Activated CD4-positive, alpha-beta T cell treated with anti-CD3 and anti-CD28 coated beads, Interleukin-2, amount 10 ng/mL, durations not matched to agents 24 days and 14 days (primary cell): Measurements from ENCODE around the gene PNMA8B. TPM values are rescaled to one million over a fixed set of nuclear protein-coding genes. Genes with fewer than 3 reads are reported as not detected.
"Not testable (repeated sequence)": the region's sequence is repeated elsewhere in the genome, so short reads cannot be mapped to it uniquely, and the experiment has no call there.

ENCODE experiments used
- DNase-seq: peaks from one replicate; pipeline ENCODE4 v3.0.0; 2022
- H3K27ac Mint-ChIP-seq: one replicate; pipeline ENCODE4 v1.8.0; 2022; ENCODE audit warnings: mild to moderate bottlenecking, mixed read lengths
- H3K27me3 Mint-ChIP-seq: one replicate; pipeline ENCODE4 v1.8.0; 2022; ENCODE audit warnings: mixed read lengths
- H3K36me3 Mint-ChIP-seq: one replicate; pipeline ENCODE4 v1.8.0; 2022; ENCODE audit warnings: low read depth, mild to moderate bottlenecking, mixed read lengths
- H3K4me1 Mint-ChIP-seq: one replicate; pipeline ENCODE4 v1.8.0; 2021; ENCODE audit warnings: mixed read lengths
- H3K4me3 Mint-ChIP-seq: one replicate; pipeline ENCODE4 v1.8.0; 2022; ENCODE audit warnings: mild to moderate bottlenecking, moderate library complexity, mixed read lengths
- H3K9me3 Mint-ChIP-seq: one replicate; pipeline ENCODE4 v1.8.0; 2021; ENCODE audit warnings: mixed read lengths
- intact Hi-C: fragments of 100-400 bp; cut with micrococcal nuclease; formaldehyde crosslinking; loops from one replicate; pipeline ENCODE4 v1.15.1; 2023
- total RNA-seq: library from RNA; stranded (reverse); gene quantifications from 2 replicates; pipeline ENCODE4 v1.2.3, GENCODE V29; 2022

The PNMA8B gene
- total RNA-seq, 1 donor from 2014 or later = not detected

DNA sequence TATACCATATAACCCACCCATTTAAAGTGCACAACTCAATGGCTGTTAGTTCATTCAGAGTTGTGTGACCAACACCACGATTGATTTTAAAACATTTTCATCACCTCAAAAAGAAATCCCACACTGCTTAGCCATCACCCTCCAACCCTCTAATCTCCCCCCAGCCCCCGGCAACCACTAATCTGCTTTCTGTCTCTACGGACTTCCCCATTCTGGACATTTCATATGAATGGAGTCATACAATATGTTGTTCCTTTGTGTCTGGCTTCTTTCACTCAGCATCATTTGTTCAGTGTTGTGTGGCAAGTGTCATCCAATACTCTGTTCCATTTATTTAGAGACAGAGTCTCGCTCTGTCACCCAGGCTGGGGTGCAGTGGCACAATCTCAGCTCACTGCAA, 4.0 kb upstream of the PNMA8B start:
- no peak for DNase-seq
- Mint-ChIP-seq H3K4me1 (peaks cover under 1% of the 10 kb centered on the region), H3K36me3 (no peaks in the 10 kb centered on the region), H3K27ac (no peak overlapping the region), H3K9me3 (no peaks in the 10 kb centered on the region), H3K4me3 (no peak overlapping the region), H3K27me3 (peaks cover 41% of the 10 kb centered on the region)
- intact Hi-C loops = no loop called here

DNA sequence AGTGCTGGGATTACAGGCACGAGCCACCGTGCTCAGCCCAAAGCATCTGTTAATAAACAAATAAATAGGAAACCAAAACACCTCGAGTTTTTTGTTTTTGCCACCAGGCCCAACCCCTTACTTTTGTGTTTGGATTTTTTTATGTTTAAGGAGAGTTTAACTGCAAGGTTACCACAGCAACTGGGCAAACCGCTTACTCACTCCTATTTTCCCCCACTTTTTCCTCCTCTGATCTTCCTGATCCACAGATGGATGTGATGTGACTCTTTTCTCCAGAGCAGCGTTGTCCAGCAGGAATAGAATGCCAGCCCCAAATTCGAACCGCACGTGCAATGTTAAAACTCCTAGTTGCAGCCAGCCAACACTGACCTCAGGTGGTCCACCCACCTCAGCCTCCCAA, 2.1 kb upstream of the PNMA8B start:
- H3K9me3 Mint-ChIP-seq = no peaks in the 10 kb centered on the region
- H3K4me3 Mint-ChIP-seq = no peak overlapping the region
- peaks cover 5% of the 10 kb centered on the region for H3K4me1 Mint-ChIP-seq
- peaks cover 48% of the 10 kb centered on the region for H3K27me3 Mint-ChIP-seq
- no peaks in the 10 kb centered on the region for H3K36me3 Mint-ChIP-seq
- intact Hi-C loops = no loop called here
- no peak for DNase-seq
- H3K27ac Mint-ChIP-seq = no peak overlapping the region

DNA sequence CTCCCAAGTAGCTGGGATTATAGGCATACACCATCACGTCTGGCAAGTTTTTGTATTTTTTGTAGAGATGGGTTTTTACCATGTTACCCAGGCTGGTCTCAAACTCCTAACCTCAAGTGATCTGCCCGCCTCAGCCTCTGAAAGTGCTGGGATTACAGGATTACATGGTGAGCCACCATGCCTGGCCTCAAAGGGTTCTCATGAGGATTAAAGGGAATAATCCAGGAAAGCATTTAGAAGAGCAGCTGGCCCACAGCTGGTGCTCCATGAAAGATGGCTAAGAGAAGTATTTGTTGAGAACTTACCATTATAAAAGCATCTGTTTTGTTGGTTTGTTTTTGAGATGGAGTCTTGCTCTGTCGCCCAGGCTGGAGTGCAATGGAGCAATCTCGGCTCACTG, 1.2 kb upstream of the PNMA8B start:
- DNase-seq, intact Hi-C loops: not testable (repeated sequence)
- peaks cover 53% of the 10 kb centered on the region for H3K27me3 Mint-ChIP-seq

DNA sequence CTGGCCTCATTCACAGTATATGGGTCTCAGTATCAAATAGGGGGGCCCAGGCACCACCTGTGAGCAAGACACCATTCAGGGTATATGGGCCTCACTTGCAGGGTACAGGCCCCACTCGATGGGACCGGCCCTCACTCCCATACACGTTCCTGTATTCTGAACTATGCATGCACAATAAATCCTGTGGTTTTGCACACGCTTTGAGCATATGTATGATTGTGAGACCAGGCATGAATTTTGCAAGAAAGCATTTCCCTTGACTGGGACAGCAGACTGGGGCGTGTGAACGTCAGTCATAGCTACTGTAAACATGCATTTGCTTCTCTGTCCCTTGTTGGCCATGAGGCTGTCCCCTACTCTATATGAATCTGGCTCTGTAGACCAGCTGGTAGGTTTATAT, 637 bp upstream of the PNMA8B start:
- peaks cover 59% of the 10 kb centered on the region for H3K27me3 Mint-ChIP-seq
- intact Hi-C loops = no loop called here
- peaks cover 5% of the 10 kb centered on the region for H3K4me1 Mint-ChIP-seq
- no peaks in the 10 kb centered on the region for H3K36me3 Mint-ChIP-seq
- H3K9me3 Mint-ChIP-seq = no peaks in the 10 kb centered on the region
- DNase-seq = no peak
- no peak overlapping the region for H3K27ac Mint-ChIP-seq
- no peak overlapping the region for H3K4me3 Mint-ChIP-seq

More for the DNA sequence above, 1.2 kb upstream of the PNMA8B start:
- not testable (repeated sequence) for H3K36me3 Mint-ChIP-seq, H3K9me3 Mint-ChIP-seq, H3K27ac Mint-ChIP-seq, H3K4me1 Mint-ChIP-seq, H3K4me3 Mint-ChIP-seq

DNA sequence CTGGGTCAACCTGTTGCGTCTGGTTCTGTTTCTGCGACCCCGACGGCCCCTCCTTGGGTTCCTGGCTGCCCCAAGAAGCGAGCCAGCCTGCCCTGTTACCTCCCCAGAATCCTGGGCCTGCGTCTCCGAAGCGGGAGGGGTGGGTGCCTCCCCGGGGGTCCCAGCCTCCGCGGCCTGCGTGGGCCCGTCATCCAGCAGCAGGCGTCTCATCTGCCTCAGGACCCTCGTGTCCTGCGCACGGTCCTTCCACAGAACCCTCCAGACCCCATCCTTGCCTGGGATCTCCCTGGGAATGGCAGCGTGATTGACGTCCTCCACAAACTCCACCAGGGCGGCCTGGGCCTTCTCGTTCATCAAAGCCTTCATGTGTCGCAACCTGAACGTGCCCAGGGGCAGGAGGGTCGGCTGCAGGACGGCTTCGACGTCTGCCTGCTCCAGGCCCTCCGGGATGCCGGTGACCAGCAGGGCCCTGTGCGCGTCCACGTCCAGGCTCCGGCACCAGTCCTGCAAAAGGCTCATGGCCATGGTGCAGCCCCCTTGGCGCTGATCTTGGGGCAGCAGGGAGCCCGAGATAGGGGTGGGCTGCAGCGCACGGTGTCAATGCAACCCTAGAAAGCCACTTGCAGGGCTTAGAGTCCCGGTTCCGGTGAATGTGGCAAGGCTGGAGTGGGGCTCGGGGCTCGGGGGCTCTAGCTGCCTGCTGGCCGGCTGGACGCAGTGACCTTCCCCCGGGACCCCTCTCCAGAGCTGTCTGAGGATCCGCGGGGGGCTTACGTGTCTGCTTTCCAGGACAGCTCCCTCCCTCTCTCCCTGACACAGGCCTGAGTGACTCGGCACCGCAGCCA, 504 bp downstream of the PNMA8B start:
- no peaks in the 10 kb centered on the region for H3K36me3 Mint-ChIP-seq
- H3K27me3 Mint-ChIP-seq = peaks cover 63% of the 10 kb centered on the region
- DNase-seq = no peak
- no peaks in the 10 kb centered on the region for H3K9me3 Mint-ChIP-seq
- H3K4me3 Mint-ChIP-seq = no peak overlapping the region
- intact Hi-C loops = no loop called here
- H3K27ac Mint-ChIP-seq = no peak overlapping the region
- H3K4me1 Mint-ChIP-seq = peaks cover 5% of the 10 kb centered on the region

DNA sequence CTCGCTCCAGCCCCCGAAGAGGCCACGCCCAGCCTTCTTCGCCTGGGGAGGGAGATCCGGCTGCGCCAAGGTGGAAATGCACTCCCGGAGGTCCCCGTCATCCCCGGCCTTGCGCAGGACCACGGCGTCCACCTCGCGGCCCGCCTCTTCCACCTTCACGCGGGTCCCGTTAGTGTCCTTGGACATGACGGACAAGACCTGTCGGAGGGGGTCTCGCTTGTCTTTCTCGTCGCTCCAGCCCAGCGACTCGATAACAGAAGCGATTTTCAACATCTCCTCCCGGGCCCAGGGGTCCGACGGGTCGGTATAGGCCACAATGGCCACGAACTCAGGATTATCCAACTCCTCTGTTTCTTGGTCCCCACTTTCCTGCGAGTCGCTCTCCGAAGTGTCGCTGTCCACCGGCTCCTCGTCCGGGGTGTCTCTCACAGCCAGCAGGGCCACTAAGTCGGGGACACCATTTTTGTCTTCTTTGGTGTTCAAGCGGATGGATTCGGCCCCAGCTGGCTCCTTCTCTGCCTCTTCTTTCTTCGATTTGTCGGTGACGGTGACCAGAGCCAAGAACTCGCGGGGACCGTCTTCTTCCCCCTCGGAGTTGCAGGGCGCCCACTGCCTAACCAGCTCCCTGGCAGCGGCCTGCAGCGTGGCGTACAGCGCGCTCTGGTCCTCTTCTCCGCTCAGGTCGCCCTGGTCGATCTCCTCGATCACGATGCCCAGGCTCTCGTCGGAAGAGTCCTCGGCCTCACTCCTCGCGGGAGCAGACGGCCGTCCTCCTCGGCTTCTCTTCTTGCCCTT, 1.3 kb downstream of the PNMA8B start:
- peaks cover 63% of the 10 kb centered on the region for H3K27me3 Mint-ChIP-seq
- H3K9me3 Mint-ChIP-seq = no peaks in the 10 kb centered on the region
- H3K4me3 Mint-ChIP-seq = peak overlapping the region; percentile 65
- intact Hi-C loops = no loop called here
- H3K27ac Mint-ChIP-seq = peak overlapping the region; percentile 62
- H3K36me3 Mint-ChIP-seq = no peaks in the 10 kb centered on the region
- DNase-seq = no peak
- peaks cover 5% of the 10 kb centered on the region for H3K4me1 Mint-ChIP-seq

DNA sequence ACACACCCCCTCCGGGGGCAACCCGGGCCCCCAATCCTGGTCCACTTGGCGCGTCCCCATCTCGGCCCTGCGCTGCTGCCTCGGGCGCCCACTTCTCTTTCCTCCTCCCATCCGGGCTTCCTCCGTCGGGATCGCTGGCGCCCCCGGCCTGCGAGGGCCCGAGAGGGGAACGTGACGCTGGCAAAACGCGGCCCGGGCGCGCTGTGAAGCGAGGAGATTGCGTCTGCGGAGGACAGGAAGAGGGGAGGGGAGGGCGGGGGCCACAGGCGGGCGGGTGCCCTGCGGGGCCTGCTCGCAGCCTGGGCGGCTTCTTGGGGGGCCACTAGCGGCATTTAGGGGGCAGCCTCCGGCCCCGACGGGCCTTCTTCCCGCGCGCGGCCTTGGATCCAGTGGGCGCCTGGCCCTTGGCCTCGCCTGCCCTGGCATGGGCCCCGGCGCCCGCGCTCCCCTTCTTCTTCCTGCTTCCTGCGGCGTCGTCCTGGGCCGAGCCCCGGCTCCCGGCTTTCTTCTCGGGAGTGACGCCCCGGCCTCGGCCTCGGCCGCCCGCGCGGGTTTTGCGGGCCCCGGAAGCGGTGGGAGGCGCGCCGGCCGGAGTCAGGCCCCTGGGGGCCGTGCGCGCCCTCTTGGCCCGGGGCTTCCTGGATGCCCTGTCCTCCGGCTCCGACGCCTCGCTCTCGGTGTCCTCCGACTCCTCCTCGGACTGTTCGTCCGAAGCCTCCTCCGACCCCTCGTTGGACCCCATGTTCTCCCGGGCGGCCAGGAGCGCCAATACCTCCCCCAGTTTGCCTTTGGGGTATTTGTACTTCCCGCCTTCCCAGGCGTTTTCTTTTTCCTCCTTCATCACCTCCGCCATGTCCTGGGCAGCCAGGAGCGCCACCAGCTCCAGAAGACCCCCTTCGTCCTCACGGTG, 2.2 kb downstream of the PNMA8B start:
- intact Hi-C loops = no loop called here
- peak; percentile 69 for DNase-seq
- Mint-ChIP-seq H3K9me3 (no peaks in the 10 kb centered on the region), H3K4me3 (peak overlapping the region; percentile 57), H3K27me3 (peaks cover 69% of the 10 kb centered on the region), H3K4me1 (peaks cover 7% of the 10 kb centered on the region), H3K36me3 (no peaks in the 10 kb centered on the region), H3K27ac (peak overlapping the region; percentile 51)

DNA sequence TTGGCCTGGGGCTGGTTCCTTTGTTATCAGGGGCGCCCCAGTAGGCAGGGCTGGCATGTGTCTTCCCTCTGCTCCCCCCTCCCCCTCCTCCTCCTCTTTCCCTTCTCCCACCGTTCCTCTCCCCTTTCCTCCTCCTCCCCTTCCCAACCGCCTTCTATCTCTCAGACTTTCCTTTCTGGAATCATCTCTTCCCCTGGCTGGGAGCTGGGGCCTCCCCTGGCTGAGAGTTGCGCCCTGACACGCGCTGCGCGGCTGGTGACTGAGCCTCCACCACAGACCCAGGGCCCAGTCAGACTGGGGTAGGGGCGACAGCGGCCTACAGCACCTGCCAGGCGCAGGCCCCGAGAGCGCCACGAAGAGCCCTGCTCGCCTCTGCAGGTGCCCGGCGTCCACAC, 2.8 kb downstream of the PNMA8B start:
- H3K36me3 Mint-ChIP-seq = no peaks in the 10 kb centered on the region
- H3K4me3 Mint-ChIP-seq = no peak overlapping the region

DNA sequence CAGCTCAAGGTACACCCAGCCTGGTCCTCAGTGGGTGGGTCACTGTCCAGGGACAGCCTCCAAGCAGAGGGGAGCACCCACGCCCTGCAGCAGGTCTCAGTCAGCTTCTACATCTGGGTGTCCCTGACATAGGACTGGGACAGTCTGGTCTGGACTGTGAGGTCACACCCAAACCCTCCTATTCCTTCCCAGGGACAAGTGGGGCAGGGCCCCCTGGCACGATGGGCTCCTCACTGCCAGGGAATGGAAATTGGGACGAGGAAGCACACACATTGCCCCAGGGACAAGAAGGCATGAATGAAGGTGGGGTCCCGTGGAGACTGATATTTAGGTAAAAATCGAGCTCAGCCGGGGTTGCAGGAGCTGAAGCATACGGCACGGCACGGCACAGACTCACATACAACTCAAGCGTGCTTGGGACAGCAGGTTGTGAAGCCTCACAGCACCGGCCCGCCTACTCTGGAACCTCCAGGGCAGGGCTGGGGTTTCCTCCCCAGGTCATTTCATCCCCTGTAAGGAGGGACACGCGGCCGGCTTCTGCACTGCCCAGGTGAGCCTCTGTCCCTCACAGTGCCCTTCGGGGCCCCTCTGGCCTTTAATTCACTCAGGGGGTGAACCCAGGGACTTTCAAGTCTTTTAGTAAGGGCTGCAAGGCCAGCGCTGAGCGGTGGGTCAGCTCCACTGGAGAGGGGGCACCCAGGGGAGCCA, 3.5 kb downstream of the PNMA8B start:
- peaks cover 80% of the 10 kb centered on the region for H3K27me3 Mint-ChIP-seq
- H3K36me3 Mint-ChIP-seq = no peaks in the 10 kb centered on the region
- no peak for DNase-seq
- peaks cover 9% of the 10 kb centered on the region for H3K4me1 Mint-ChIP-seq
- intact Hi-C loops = no loop called here
- H3K9me3 Mint-ChIP-seq = no peaks in the 10 kb centered on the region
- peak overlapping the region; percentile 54 for H3K4me3 Mint-ChIP-seq
- no peak overlapping the region for H3K27ac Mint-ChIP-seq

More for the DNA sequence above, 2.8 kb downstream of the PNMA8B start:
- intact Hi-C loops = no loop called here
- DNase-seq = no peak
- peaks cover 9% of the 10 kb centered on the region for H3K4me1 Mint-ChIP-seq
- H3K27ac Mint-ChIP-seq = no peak overlapping the region
- H3K27me3 Mint-ChIP-seq = peaks cover 72% of the 10 kb centered on the region
- no peaks in the 10 kb centered on the region for H3K9me3 Mint-ChIP-seq

DNA sequence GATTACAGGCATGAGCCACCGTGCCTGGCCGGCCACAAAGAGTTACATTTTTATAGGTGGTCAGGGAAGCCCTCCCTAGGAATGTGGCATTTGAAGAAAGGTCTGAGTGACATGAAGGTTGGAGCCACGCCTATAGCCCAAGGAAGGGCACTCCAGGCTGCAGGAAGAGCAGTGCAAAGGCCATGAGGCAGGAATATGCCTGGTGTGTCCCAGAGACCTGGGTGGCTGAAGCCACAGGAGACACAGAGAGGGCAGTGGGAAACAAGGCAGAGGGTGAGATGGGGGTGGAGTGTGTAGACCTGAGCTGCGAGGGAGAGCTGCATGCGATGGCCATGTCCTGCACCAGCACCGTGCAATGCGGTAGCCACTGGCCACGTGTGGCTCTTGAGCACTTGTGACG, 4.9 kb downstream of the PNMA8B start:
- no peak for DNase-seq
- no peak overlapping the region for H3K4me3 Mint-ChIP-seq
- H3K27ac Mint-ChIP-seq = no peak overlapping the region
- H3K9me3 Mint-ChIP-seq = no peaks in the 10 kb centered on the region
- intact Hi-C loops = no loop called here
- no peaks in the 10 kb centered on the region for H3K36me3 Mint-ChIP-seq
- H3K27me3 Mint-ChIP-seq = peaks cover 75% of the 10 kb centered on the region
- peaks cover 9% of the 10 kb centered on the region for H3K4me1 Mint-ChIP-seq

DNA sequence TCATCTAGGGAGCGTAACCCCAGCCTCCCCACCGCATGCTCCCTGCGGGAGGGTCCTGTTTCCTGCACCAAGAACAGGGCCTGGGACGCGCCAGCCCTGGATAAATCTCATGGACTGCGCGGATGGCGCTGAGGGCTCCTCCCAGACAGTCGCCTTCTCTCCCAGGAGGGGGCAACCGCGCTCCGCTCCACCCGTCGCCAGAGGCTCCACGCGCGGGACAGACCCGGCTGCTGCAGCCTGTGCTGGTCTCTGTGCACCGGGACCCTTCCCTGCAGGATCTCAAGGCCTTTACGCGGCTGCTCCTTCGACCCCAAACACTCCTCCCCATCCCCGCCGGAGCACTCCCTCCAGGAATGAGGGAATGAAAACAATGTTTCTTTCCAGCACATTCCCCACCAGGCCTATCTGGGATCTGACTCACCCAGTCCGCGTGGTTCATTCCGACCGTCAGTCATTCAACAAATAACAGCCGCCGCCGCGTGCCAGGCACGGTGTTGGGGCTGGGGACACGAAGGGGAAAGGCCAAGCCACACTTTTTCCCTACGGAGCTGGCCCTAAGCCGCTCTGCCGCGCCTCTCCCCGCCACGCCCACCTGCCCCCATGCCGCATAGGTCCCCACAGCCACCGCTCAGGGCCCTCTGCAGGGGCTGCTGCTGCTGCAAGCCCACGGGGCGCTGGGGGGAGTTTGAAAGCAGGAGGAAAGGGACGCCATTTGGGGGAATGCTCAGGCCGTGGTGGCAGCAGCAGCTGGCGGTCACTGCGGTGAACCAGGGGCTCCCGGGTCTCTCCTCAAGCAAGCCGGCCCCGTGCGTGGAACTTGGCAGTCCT, 6.0 kb downstream of the PNMA8B start:
- peaks cover 8% of the 10 kb centered on the region for H3K4me1 Mint-ChIP-seq
- peaks cover 76% of the 10 kb centered on the region for H3K27me3 Mint-ChIP-seq
- H3K4me3 Mint-ChIP-seq = no peak overlapping the region
- intact Hi-C loops = loop anchor here (2.0 kb wide), 1 partner anchor 209 kb away; no protein-coding TSS in a partner anchor
- DNase-seq = peak; percentile 65
- H3K9me3 Mint-ChIP-seq = no peaks in the 10 kb centered on the region
- H3K36me3 Mint-ChIP-seq = no peaks in the 10 kb centered on the region
- peak overlapping the region; percentile 60 for H3K27ac Mint-ChIP-seq

DNA sequence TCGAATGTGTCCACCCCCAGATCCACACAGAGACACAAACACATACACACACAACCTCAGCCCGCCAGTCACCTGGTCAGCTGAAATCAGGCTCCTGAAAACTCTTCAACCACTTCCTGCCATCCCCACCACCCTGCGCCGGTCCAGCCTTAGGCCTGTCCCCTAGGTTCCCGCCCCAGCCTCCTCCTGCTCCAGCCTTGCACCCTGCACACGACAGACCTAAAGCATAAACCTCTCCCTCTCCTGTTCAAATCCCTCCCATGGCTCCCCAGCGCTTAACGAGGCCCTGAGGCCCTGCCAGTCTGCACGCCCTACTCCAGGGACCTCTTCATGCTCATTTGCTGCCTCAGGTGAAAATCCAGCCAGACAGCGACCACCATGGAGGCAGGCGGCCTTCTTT, 7.1 kb downstream of the PNMA8B start:
- Mint-ChIP-seq H3K36me3 (no peaks in the 10 kb centered on the region), H3K27ac (no peak overlapping the region), H3K4me1 (peaks cover 4% of the 10 kb centered on the region), H3K4me3 (no peak overlapping the region), H3K27me3 (peaks cover 69% of the 10 kb centered on the region), H3K9me3 (no peaks in the 10 kb centered on the region)
- intact Hi-C loops = loop anchor here (2.0 kb wide), 1 partner anchor 208 kb away; no protein-coding TSS in a partner anchor
- DNase-seq = no peak
